ENCODE data around the gene TRUB2. TPM values are rescaled to one million over a fixed set of nuclear protein-coding genes. Genes with fewer than 3 reads are reported as not detected.
"Not testable (repeated sequence)": the region's sequence is repeated elsewhere in the genome, so short reads cannot be mapped to it uniquely, and the experiment has no call there.

Gene TRUB2
- total and polyA plus RNA-seq, 8 donors = 6.6 to 16.5 (median 12.8) TPM

DNA sequence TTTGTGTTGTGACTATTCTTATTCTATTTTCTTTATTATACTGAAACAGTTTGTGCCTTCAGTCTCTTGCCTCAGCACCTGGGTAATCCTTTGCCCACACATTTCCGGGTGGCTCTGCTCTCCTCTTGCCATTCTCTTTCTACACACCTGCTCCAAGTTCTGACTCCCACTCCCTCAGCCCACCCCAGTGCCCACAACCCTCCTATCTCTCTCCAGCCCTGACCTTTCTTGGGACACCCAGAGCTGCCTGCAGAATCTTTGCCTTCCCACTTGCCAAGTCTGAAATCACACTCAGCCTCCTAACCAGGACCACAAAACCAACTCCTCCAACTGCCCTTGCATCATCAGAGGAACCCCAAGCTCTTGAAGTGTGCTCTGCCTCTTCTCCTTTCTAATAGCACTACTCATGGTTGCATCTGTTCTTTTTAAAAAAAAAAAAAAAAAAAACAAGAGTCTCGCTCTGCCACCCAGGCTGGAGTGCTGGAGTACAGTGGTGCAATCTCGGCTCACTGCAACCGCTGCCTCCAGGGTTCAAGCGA lies 42.1 kb downstream of the TRUB2 start:
- DNase-seq (no peak), FAIRE-seq (no peak), ATAC-seq (no peak)
- TF ChIP-seq, protein P1, sequence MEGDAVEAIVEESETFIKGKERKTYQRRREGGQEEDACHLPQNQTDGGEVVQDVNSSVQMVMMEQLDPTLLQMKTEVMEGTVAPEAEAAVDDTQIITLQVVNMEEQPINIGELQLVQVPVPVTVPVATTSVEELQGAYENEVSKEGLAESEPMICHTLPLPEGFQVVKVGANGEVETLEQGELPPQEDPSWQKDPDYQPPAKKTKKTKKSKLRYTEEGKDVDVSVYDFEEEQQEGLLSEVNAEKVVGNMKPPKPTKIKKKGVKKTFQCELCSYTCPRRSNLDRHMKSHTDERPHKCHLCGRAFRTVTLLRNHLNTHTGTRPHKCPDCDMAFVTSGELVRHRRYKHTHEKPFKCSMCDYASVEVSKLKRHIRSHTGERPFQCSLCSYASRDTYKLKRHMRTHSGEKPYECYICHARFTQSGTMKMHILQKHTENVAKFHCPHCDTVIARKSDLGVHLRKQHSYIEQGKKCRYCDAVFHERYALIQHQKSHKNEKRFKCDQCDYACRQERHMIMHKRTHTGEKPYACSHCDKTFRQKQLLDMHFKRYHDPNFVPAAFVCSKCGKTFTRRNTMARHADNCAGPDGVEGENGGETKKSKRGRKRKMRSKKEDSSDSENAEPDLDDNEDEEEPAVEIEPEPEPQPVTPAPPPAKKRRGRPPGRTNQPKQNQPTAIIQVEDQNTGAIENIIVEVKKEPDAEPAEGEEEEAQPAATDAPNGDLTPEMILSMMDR (IDR thresholded peaks at IDR 0.05) = no peak
- intact Hi-C loops (cut with DNase I) = no loop called here
- Histone ChIP-seq H3K27me3 (no peaks in the 10 kb centered on the region), H3K4me1 (peaks cover 0 to 6% (median 0%) of the 10 kb centered on the region in 3 donors), H3K4me3 (no peak overlapping the region), H3K9me3 (no peaks in the 10 kb centered on the region), H3K36me3 (no peaks in the 10 kb centered on the region), H3K27ac (no peak overlapping the region)
- WGBS, 2 donors = 91 to 96% methylated on average over 5 of the region's 5 CpGs

DNA sequence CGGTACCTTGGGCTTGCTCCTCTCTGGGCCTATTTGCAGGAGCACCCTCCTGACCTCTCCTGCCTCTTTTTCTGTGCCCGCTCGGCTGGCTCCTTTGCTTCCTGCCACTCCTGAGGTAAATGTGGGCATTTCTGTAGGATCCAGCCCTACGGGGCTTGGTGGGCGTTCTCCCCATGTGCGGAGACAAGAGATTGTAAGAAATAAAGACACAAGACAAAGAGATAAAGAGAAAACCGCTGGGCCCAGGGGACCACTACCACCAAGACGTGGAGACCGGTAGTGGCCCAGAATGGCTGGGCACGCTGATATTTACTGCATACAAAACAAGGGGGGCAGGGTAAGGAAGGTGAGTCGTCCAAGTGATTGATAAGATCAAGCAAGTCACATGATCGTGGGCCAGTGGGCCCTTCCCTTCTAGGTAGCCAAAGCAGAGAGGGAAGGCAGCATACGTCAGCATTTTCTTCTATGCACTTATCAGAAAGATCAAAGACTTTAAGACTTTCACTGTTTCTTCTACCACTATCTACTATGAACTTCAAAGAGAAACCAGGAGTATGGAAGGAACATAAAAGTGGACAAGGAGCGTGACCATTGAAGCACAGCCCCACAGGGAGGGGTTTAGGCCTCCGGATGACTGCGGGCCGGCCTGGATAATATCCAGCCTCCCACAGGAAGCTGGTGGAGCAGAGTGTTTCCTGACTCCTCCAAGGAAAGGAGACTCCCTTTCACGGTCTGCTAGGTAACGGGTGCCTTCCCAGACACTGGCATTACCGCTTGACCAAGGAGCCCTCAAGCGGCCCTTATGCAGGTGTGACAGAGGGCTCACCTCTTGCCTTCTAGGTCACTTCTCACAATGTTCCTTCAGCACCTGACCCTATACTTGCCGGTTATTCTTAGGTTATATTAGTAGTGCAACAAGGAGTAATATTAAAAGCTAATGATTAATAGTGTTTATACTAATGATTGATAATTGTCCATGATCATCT lies 42.9 kb downstream of the TRUB2 start:
- H3K36me3 ChIP-seq; H3K9me3 ChIP-seq; H3K4me3 ChIP-seq; FAIRE-seq; H3K4me1 ChIP-seq; intact Hi-C loops (cut with DNase I); ATAC-seq; H3K27me3 ChIP-seq; H3K27ac ChIP-seq; DNase-seq: not testable (repeated sequence)
- 80 to 82% methylated on average over 22 of the region's 22 CpGs for WGBS, 2 donors

DNA sequence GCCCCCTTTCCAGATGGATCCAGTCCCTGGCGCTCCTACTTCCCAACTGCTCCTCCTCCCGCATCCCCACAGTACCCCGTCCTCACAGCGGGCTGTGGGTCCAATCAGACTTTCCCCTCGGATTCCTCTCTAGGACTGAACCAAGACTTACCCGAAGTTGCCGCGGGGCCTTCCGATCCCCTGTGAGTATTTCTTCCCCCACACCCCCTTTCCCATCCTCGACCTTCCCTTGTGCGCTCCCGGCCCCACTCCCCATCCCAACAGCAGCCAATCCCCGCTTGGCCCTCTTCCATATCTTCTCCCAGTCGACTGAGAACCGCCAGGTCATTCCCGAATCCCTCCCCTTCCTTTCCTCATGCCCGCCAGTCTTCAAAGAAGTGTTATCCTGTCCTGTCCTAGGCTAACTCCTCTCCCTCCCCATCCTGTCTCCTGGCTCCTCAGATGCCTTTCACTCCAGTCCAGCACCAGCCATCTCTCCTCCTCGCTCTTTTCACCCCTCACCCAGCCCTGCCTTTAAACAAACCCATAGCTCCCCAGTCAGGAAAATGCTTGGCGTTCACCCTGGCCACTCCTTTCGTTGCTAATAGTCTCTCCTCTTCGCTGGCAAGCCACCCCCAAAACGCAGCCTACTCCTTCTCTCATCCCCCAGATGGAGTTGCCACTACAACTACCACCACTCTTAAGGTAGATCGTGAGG lies 45.5 kb downstream of the TRUB2 start:
- Histone ChIP-seq H3K36me3 (peaks cover 0 to 12% (median 0%) of the 10 kb centered on the region in 3 donors), H3K27me3 (no peaks in the 10 kb centered on the region), H3K4me1 (peaks cover 0 to 12% (median 5%) of the 10 kb centered on the region in 3 donors), H3K4me3 (peak overlapping the region; percentile 55 to 91 (median 72)), H3K9me3 (no peaks in the 10 kb centered on the region), H3K27ac (peak overlapping the region in 3 of 4 donors; percentile 51 to 72 (median 57))
- TF ChIP-seq, protein P1 (IDR thresholded peaks at IDR 0.05) = no peak
- ATAC-seq (peak; percentile 2 to 17 (median 8)), FAIRE-seq (no peak), DNase-seq (peak in 3 of 6 donors; percentile 35 to 41 (median 37))
- intact Hi-C loops (cut with DNase I) = no loop called here
- WGBS, 2 donors = 8 to 10% methylated on average over 22 to 23 of the region's 23 CpGs

DNA sequence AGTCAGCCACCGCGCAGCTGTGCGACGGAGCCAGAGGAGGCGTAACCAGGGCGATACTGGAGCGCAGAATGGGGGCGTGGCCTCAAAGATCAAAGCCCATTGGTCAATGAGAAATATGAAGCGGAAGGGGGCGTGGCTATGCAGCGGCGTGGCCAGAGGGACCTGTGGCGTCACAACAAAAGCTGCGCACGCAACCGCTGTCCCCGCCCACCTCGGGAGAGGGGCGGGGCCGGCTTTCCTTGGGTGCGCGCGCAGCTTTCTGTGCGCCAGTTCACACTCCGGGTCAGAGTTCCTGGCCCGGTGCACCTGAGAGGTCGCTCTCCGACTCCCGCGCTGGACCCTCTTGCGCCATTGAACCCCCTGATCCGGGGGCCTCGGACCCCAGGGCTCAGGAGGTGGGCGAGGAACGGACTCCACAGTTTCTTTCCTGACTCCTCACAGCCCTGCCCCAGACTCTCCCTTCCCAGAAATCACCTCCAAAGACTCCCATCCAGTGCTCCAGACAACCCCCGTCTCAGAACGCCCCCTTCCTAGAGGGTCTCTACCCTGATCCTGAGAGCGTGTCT lies 46.2 kb downstream of the TRUB2 start, which contains the start of gene SWI5:
Gene SWI5 (plus strand): TSS at position 269 of the 566 bp plus-strand sequence.
- peaks cover 0 to 12% (median 5%) of the 10 kb centered on the region in 3 donors for H3K4me1 ChIP-seq
- H3K36me3 ChIP-seq = peaks cover 0 to 12% (median 0%) of the 10 kb centered on the region in 3 donors
- peak within 1 kb of the TSS; percentile 84 to 91 (median 90) for H3K4me3 ChIP-seq
- peak; percentile 93 to 97 (median 96) for ATAC-seq
- 0% methylated on average over 33 to 38 of the region's 38 CpGs for WGBS, 2 donors
- TF ChIP-seq, protein P1 (IDR thresholded peaks at IDR 0.05) = no peak
- intact Hi-C loops (cut with DNase I) = no loop called here
- peak; percentile 41 for FAIRE-seq
- peak within 1 kb of the TSS; percentile 73 to 76 (median 74) for H3K27ac ChIP-seq
- H3K27me3 ChIP-seq = no peaks in the 10 kb centered on the region
- peak; percentile 100 for DNase-seq
- no peaks in the 10 kb centered on the region for H3K9me3 ChIP-seq

All from pancreas (tissue), 10 donors.